HFF-Myc (cell line): Measurements from ENCODE around the gene HHATL.
"Not testable (repeated sequence)": the region's sequence is repeated elsewhere in the genome, so short reads cannot be mapped to it uniquely, and the experiment has no call there.

ENCODE experiments used
- DNase-seq: peaks from one replicate; pipeline ENCODE4 v3.0.0-alpha.2; 2011; ENCODE audit warnings: low read depth; ENCODE audit errors: extremely low read depth
- H3K4me3 ChIP-seq: replicated peaks from 2 replicates; pipeline ENCODE4 v1.5.1; 2011; ENCODE audit warnings: low read depth, mild to moderate bottlenecking, control low read depth, low read length
- TF ChIP-seq, protein P1 (sequence below): IDR thresholded peaks from 2 replicates; pipeline ENCODE4 v1.5.1; 2012; ENCODE audit warnings: mild to moderate bottlenecking, low read depth, low read length, control low read depth; ENCODE audit errors: missing control alignments

HHATL gene

GRCh38 chr3:42730294-42730693 lies 27.7 kb upstream of the HHATL start:
- TF ChIP-seq, protein P1, sequence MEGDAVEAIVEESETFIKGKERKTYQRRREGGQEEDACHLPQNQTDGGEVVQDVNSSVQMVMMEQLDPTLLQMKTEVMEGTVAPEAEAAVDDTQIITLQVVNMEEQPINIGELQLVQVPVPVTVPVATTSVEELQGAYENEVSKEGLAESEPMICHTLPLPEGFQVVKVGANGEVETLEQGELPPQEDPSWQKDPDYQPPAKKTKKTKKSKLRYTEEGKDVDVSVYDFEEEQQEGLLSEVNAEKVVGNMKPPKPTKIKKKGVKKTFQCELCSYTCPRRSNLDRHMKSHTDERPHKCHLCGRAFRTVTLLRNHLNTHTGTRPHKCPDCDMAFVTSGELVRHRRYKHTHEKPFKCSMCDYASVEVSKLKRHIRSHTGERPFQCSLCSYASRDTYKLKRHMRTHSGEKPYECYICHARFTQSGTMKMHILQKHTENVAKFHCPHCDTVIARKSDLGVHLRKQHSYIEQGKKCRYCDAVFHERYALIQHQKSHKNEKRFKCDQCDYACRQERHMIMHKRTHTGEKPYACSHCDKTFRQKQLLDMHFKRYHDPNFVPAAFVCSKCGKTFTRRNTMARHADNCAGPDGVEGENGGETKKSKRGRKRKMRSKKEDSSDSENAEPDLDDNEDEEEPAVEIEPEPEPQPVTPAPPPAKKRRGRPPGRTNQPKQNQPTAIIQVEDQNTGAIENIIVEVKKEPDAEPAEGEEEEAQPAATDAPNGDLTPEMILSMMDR = no peak
- DNase-seq = no peak
- H3K4me3 ChIP-seq = no peak overlapping the region

GRCh38 chr3:42729404-42730145 lies 27.0 kb upstream of the HHATL start:
- no peak overlapping the region for H3K4me3 ChIP-seq
- TF ChIP-seq, protein P1 = no peak
- no peak for DNase-seq

DNA sequence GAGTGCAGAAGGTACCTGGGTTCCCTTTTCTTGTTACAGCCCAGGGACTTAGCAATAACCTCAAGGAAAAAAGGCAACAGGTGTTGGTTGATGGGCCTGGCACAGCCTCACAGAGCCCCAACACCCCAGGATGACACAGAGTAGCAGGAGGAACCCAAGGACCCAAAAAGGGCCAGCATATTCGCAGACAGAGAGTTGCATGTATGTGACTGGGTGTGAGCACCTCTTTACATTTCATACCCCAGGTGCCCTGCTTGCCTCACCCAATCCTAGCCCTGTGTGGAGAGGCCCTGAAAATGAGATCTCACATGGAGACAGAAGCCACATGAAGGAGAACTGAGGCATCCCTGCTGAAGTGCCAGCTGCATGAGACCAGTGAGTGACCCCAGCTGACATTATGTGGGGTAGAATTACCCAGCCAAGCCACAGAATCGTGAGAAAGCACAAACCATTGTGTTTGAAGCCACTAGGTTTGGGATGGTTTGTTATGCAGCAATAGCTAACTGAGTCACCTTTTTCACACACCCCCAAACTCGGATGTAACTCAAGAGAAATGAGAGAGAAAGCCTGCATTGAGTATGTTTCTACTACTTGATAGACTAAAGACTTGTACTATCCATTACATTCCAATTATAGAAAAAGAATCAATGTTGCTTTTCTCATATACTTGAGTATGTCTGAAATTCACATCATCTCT lies 26.2 kb upstream of the HHATL start:
- no peak for DNase-seq
- no peak overlapping the region for H3K4me3 ChIP-seq
- TF ChIP-seq, protein P1 = no peak

DNA sequence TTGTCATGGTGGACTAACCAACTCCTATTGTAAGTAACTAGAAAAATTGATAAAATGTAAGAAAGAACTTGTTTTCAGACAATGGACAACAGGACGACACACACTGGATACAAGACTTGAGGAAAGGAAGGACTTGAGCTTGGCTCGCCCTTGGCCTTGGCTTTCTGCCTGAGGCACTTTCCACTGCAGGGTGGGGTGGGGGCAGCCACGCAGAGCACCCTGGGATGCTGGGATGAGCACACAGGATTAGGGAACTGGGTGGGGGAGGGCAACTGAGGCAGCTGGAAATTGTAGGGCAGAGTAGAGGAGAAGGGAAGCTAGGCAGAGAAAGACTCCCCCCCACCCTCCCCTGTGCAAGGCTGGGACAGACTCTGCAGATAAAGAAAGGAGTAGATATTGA lies 25.5 kb upstream of the HHATL start:
- DNase-seq = no peak
- TF ChIP-seq, protein P1 = no peak
- no peak overlapping the region for H3K4me3 ChIP-seq

GRCh38 chr3:42725454-42725853 lies 22.9 kb upstream of the HHATL start:
- DNase-seq = no peak
- TF ChIP-seq, protein P1 = no peak
- H3K4me3 ChIP-seq = no peak overlapping the region

DNA sequence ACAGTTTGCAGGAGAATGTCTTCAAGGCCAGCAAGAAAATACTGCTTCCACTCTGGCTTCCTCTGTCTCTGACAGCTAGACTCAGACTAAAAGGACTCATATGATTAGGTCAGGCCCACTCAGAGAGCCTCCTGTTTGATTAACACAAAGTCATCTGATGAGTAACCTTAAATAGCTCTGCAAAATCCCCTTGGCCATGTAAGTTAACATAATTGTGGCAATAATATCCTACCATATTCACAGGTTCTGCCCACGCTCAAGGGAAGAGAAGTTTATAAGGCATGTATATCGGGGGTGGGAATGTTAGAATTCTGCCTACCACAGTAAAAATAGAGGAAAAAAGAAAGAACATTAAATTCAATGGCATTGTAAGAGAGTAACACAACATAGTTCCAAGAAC lies 20.6 kb upstream of the HHATL start:
- TF ChIP-seq, protein P1 = no peak
- no peak overlapping the region for H3K4me3 ChIP-seq
- no peak for DNase-seq

GRCh38 chr3:42722442-42722841 lies 19.8 kb upstream of the HHATL start:
- not testable (repeated sequence) for H3K4me3 ChIP-seq, DNase-seq
